K562 (cell line): ENCODE results near the gene SLC25A5. TPM values are rescaled to one million over a fixed set of nuclear protein-coding genes. Genes with fewer than 3 reads are reported as not detected.

Experiments used
- ARID3B ChIP-seq: fragments of 250-450 bp; sonication (Bioruptor Pico); IDR thresholded peaks from 2 replicates; pipeline ENCODE4 v1.4.0; 2020; ENCODE audit warnings: borderline replicate concordance
- CBFA2T2 ChIP-seq: fragments of 450-650 bp; conservative IDR thresholded peaks from 2 replicates; pipeline ENCODE4 v1.6.1; 2017; ENCODE audit warnings: mild to moderate bottlenecking
- CHD7 ChIP-seq: fragments of 200-600 bp; sonication (generic); IDR thresholded peaks from one replicate; pipeline ENCODE4 v1.6.1; 2012; ENCODE audit warnings: mild to moderate bottlenecking, low read depth, low read length, inconsistent platforms
- FOXK2 ChIP-seq, 2 experiments: fragments of 450-650 bp; IDR thresholded peaks in 1 of 2; conservative IDR thresholded peaks in 1 of 2; 2 replicates each; pipeline ENCODE4 v1.6.1; 2016; ENCODE audit warnings: low read depth in 2 of 2, mild to moderate bottlenecking in 1 of 2
- MTA2 ChIP-seq: fragments of 450-650 bp; IDR thresholded peaks from 2 replicates; pipeline ENCODE4 v1.6.1; 2016; ENCODE audit warnings: low read depth
- NFE2L1 ChIP-seq: fragments of 450-650 bp; IDR thresholded peaks from 2 replicates; pipeline ENCODE4 v1.6.1; 2016; ENCODE audit warnings: missing genetic modification characterization, low read depth, mild to moderate bottlenecking, missing compliant biosample characterization, moderate library complexity, borderline replicate concordance
- NR1H2 ChIP-seq: sonication (generic); formaldehyde crosslinking; IDR thresholded peaks from 2 replicates; pipeline ENCODE4 v1.4.0; 2020; ENCODE audit warnings: mild to moderate bottlenecking, missing genetic modification reagents
- NR3C1 ChIP-seq: sonication (generic); formaldehyde crosslinking; IDR thresholded peaks from 2 replicates; pipeline ENCODE4 v1.8.1; 2022; ENCODE audit warnings: missing genetic modification reagents
- SPI1 ChIP-seq: IDR thresholded peaks from 2 replicates; pipeline ENCODE4 v1.6.1; 2011; ENCODE audit warnings: low read depth, low read length, control low read depth, borderline replicate concordance
- ZC3H11A ChIP-seq: IDR thresholded peaks from 2 replicates; pipeline ENCODE4 v1.6.1; 2012; ENCODE audit warnings: low read depth, low read length, improper control_type of control experiment
- polyA plus RNA-seq, 8 experiments: library from polyadenylated mRNA; depleted of rRNA in 4 of 8; stranded (reverse) in 5 of 8; unstranded in 3 of 8; fragments of >200 nt; fragmentation: Nextera tagmentation in 2 of 8; fragmentation: Illumina TruSeq in 1 of 8; extraction: Ambion mirVana in 2 of 8; extraction: Trizol in 1 of 8; gene quantifications; 2 replicates each; pipeline versions ENCODE4 v1.2.1 to v1.2.3, GENCODE V29; 2011 to 2014; ENCODE audit warnings: inconsistent platforms in 1 of 8, missing spikeins in 1 of 8
- total RNA-seq, 7 experiments: library from RNA; depleted of rRNA in 6 of 7; stranded (reverse); fragments of >200 nt in 6 of 7; fragmentation: Illumina TruSeq in 2 of 7; extraction: Trizol in 2 of 7; gene quantifications; 2 replicates each; pipeline versions ENCODE4 v1.2.1 to v1.2.3, GENCODE V29; 2011 to 2021; ENCODE audit warnings: low replicate concordance in 1 of 7
- TF ChIP-seq, protein P1 (sequence below): sonication (generic); formaldehyde crosslinking; IDR thresholded peaks from 2 replicates; pipeline ENCODE4 v1.8.0; 2022; ENCODE audit warnings: mild to moderate bottlenecking, missing genetic modification reagents
- TF ChIP-seq, protein P2 (sequence below): fragments of 450-650 bp; IDR thresholded peaks from 2 replicates; pipeline ENCODE4 v1.6.1; 2016; ENCODE audit warnings: low read depth, mild to moderate bottlenecking, moderate library complexity

The SLC25A5 gene
- total and polyA plus RNA-seq, 9 of the 15 experiments (the other 6 are each of a cell fraction or from before 2014, with no cell fraction given), result 470 to 5,247 (median 596) TPM

- TF ChIP-seq FOXK2 (conservative IDR thresholded peaks at IDR 0.05 in 1 of 2, IDR thresholded peaks at IDR 0.05 in 1 of 2; ENCODE audit: low read depth in 2 of 2) (no peak), SPI1 (no peak), ZC3H11A (no peak), NR1H2 (CRISPR knock-in tag) (no peak), ARID3B (CRISPR knock-in tag) (0 out of 2 replicates have a peak, but pooled peaks have one; percentile 29), NR3C1 (CRISPR knock-in tag) (no peak), NFE2L1 (tag) (no peak), CBFA2T2 (no peak), CHD7 (no peak), MTA2 (no peak)
- TF ChIP-seq, protein P1, sequence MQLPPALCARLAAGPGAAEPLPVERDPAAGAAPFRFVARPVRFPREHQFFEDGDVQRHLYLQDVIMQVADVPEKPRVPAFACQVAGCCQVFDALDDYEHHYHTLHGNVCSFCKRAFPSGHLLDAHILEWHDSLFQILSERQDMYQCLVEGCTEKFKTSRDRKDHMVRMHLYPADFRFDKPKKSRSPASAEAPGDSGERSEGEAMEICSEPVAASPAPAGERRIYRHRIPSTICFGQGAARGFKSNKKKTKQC (CRISPR knock-in tag), result 0 out of 2 replicates have a peak, but pooled peaks have one; percentile 51
- TF ChIP-seq, protein P2, sequence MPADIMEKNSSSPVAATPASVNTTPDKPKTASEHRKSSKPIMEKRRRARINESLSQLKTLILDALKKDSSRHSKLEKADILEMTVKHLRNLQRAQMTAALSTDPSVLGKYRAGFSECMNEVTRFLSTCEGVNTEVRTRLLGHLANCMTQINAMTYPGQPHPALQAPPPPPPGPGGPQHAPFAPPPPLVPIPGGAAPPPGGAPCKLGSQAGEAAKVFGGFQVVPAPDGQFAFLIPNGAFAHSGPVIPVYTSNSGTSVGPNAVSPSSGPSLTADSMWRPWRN, result no peak
Observed at GRCh38 chrX:119468551-119469312, 488 bp downstream of the SLC25A5 start (continued).
